SKM-1 treated with dmso at 0.1 percent for 144 hours (cell line): Measurements from ENCODE around the gene HSPA14.
"Not testable (repeated sequence)": the region's sequence is repeated elsewhere in the genome, so short reads cannot be mapped to it uniquely, and the experiment has no call there.

Experiments used
- DNase-seq: peaks from one replicate; lab custom pipeline; 2025; ENCODE audit not compliant: unreplicated experiment; lab: John Stamatoyannopoulos, UW

The HSPA14 gene

GRCh38 chr10:14837757-14838581, at the start of gene HSPA14, which contains the start of the genes CDNF and MSANTD7:
Gene HSPA14 (plus strand): TSS chr10:14838306. CDS start chr10:14838403, 97 bp downstream.
Gene CDNF (minus strand): TSS chr10:14838037. CDS start chr10:14837946, 91 bp downstream.
Gene MSANTD7 (plus strand): TSS chr10:14838306. CDS start chr10:14842285, 3,979 bp downstream.
- DNase-seq, result peak; percentile 92

GRCh38 chr10:14798636-14799035, 39.5 kb upstream of the HSPA14 start:
- no peak for DNase-seq

GRCh38 chr10:14800397-14800796, 37.7 kb upstream of the HSPA14 start:
- DNase-seq, result no peak

- no peak for DNase-seq
Observed at GRCh38 chr10:14801723-14802122, 36.4 kb upstream of the HSPA14 start.

- DNase-seq, result no peak
Observed at GRCh38 chr10:14803827-14804226, 34.3 kb upstream of the HSPA14 start.

GRCh38 chr10:14806318-14806717, 31.8 kb upstream of the HSPA14 start:
- DNase-seq, result no peak

GRCh38 chr10:14810969-14811953, 26.8 kb upstream of the HSPA14 start:
- no peak for DNase-seq

- DNase-seq, result no peak
Observed at GRCh38 chr10:14812271-14812670, 25.8 kb upstream of the HSPA14 start.

GRCh38 chr10:14815681-14816080, 22.4 kb upstream of the HSPA14 start:
- peak; percentile 4 for DNase-seq

- not testable (repeated sequence) for DNase-seq
Observed at GRCh38 chr10:14816717-14817116, 21.4 kb upstream of the HSPA14 start.

- no peak for DNase-seq
Observed at GRCh38 chr10:14820010-14820774, 17.9 kb upstream of the HSPA14 start.

GRCh38 chr10:14820775-14821154, 17.3 kb upstream of the HSPA14 start:
- DNase-seq, result no peak

GRCh38 chr10:14821635-14822375, 16.3 kb upstream of the HSPA14 start:
- no peak for DNase-seq

GRCh38 chr10:14822879-14823755, 15.0 kb upstream of the HSPA14 start:
- peak; percentile 39 for DNase-seq

- no peak for DNase-seq
Observed at GRCh38 chr10:14823966-14824365, 14.1 kb upstream of the HSPA14 start.

- DNase-seq, result peak; percentile 31
Observed at GRCh38 chr10:14826076-14826829, 11.9 kb upstream of the HSPA14 start.

- no peak for DNase-seq
Observed at GRCh38 chr10:14833106-14833505, 5.0 kb upstream of the HSPA14 start.

GRCh38 chr10:14836208-14836607, 1.9 kb upstream of the HSPA14 start:
- DNase-seq, result no peak
